Measurements from ENCODE around the gene HLA-A. TPM values are rescaled to one million over a fixed set of nuclear protein-coding genes. Genes with fewer than 3 reads are reported as not detected.

Gene HLA-A
- total RNA-seq = 222 TPM
- long read RNA-seq, transcript HLA-A-203 (8 exons, 1,611 nt) = major isoform, 410 of 505 reads
- long read RNA-seq, partial matches to known transcripts = 77 of 505 reads
- long read RNA-seq, other reads (novel, unspliced or antisense) = 18 of 505 reads

DNA sequence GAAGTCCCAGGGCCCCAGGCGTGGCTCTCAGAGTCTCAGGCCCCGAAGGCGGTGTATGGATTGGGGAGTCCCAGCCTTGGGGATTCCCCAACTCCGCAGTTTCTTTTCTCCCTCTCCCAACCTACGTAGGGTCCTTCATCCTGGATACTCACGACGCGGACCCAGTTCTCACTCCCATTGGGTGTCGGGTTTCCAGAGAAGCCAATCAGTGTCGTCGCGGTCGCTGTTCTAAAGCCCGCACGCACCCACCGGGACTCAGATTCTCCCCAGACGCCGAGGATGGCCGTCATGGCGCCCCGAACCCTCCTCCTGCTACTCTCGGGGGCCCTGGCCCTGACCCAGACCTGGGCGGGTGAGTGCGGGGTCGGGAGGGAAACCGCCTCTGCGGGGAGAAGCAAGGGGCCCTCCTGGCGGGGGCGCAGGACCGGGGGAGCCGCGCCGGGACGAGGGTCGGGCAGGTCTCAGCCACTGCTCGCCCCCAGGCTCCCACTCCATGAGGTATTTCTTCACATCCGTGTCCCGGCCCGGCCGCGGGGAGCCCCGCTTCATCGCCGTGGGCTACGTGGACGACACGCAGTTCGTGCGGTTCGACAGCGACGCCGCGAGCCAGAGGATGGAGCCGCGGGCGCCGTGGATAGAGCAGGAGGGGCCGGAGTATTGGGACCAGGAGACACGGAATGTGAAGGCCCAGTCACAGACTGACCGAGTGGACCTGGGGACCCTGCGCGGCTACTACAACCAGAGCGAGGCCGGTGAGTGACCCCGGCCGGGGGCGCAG lies at the start of gene HLA-A:
HLA-A (plus strand) TSS at position 258 of the 778 bp plus-strand sequence; CDS start at position 280, 22 bp downstream.
- DNase-seq (peak; percentile 96), ATAC-seq (ENCODE audit: poor library complexity) (peak; percentile 99)
- intact Hi-C loops (cut with DNase I) = no loop called here

DNA sequence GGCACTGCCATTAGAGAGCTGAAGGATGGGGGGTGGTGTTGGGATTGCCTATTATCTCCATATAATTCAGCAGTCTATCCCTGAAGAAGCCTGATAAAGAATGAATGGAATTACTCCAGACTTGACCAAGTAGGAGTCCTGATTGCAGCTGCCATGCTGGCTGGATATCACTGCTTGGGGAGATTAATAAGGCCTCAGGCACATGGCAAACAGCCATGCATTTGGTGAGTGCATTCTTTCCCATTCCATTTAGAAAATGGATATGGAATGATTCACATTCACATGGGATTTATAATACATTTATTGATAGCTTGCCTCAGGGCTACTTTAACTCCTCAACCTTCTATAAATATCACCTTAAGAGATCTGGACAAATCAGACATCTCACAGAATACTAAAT lies 49.6 kb upstream of the HLA-A start:
- DNase-seq (no peak), ATAC-seq (ENCODE audit: poor library complexity) (no peak)
- intact Hi-C loops (cut with DNase I) = no loop called here

DNA sequence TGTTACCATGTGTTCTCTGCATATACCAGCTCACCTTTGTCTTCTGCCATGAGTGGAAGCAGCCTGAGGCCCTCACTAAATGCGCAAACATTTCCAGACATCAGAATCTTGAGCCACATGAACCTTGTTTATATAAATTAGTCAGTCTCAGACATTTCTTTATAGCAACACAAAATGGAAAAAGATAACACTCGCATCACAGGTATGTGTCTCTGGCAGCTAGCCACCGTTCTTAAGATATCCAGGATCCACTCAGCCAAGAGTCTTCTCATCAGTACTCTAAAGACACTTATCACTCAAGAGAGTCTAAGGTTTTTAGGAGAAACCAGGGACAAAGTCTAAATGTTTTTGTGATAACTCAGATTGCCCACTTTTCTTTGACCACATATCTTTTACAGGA lies 43.1 kb upstream of the HLA-A start:
- DNase-seq (no peak), ATAC-seq (ENCODE audit: poor library complexity) (no peak)
- intact Hi-C loops (cut with DNase I) = no loop called here

DNA sequence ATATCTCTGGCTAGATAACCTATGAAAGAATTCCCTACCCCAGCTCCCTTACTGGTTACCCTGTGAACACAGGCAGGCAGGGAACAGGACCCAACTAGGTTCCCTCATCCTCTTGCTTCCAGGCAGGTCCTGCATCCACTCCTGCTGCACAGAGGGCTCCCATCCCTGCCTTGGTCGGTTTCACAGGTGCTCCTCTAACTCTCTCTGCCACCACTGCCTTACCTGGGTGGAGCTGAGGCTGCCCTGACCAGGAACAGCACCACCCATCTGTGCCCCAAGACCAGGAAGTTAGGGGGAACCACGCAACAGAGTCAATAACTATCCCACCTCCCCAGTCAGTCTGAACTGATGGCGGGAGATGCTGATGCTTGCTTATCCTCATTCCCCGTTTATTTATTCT lies 37.0 kb upstream of the HLA-A start:
- intact Hi-C loops (cut with DNase I) = no loop called here
- no peak for ATAC-seq (ENCODE audit: poor library complexity)
- DNase-seq = no peak

DNA sequence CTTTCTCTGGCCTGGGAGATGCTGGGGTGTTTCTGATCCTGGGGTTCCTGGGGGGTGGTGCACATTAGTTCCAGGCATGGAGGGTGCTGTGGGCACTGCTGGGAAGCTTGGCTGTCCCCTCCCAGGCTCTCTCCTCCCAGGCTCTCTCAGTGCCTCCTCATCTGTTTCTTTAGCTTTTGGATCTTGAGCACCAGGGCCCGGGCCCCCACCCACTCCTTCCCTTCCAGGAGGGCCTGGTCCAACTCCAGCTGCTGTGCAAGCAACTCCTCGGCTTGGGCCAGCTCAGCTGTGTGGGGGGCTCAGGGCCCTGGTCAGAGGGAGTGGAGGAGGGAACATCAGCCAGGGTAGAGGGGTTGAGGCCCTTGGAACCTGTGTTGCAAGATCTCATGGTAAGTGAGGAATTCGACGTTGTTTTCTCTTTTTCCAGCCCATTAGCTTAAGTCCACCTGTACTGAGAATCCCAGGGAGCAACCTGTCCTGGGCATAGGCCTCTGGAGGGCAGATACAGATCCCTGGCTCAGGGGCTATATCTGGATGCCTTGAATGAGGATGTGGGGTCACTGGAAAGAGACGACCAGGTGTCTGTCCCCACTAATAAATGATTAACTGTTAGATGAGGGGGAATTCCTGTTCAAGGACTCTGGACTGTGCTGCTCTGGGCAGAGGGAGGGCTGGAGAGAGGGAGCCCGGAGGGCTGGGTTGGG lies 34.5 kb upstream of the HLA-A start:
- no peak for DNase-seq
- intact Hi-C loops (cut with DNase I) = no loop called here
- ATAC-seq (ENCODE audit: poor library complexity) = no peak

DNA sequence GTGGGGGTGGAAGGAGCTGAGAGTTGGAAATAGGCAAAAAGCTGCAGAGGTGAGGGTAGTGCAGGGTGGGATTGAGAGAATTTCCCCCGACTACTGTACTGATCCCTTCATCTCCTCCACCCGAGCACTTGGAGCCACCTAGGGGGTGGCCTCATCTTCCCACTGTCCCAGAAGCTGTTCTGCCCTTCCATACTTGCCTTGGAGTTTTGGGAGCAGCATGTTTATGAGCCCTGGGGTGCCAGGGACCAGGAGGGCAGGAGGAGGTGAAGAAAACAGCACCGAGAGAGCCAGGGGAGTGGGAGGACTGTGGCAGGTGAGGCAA lies 34.0 kb upstream of the HLA-A start:
- ATAC-seq (ENCODE audit: poor library complexity) (no peak), DNase-seq (no peak)
- intact Hi-C loops (cut with DNase I) = no loop called here

DNA sequence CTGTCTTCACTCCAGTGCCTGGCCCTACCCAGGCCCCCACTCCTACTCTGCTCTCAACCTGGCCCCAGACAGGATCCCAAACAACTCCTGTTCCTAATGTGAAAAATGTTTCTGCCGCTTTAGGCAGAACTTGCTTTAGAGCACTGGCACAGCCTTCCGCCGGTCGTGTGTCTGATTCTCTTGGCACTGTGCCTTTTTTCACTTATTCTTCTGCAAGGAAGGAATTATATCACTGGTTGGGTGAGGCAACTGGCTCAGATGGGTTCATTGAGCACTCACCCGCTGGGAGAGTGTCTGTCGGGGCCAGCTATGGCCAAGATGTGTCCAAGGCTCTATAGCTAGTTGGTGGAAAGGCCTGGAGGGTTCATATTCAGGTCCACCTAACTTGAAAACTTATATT lies 33.6 kb upstream of the HLA-A start:
- intact Hi-C loops (cut with DNase I) = no loop called here
- ATAC-seq (ENCODE audit: poor library complexity) (no peak), DNase-seq (no peak)

DNA sequence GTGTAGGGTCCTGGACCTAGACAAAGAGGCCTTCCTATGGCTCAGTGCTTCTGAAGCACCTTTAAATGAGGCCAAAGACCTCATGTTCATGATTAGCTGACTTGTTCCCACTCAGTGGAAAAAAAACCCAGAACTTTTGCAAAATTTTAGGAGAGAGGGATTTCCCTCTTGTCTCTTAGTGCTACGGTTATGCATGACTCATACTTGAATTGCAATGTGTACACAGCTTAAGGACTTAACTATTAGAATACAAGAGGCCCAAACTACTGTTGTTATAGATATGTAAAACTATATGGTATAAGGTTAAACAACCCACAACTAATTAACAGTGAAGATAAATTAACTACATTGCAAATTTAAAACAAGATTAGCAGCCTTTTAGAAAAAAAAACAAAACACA lies 32.3 kb upstream of the HLA-A start:
- intact Hi-C loops (cut with DNase I) = no loop called here
- ATAC-seq (ENCODE audit: poor library complexity) = no peak
- no peak for DNase-seq

DNA sequence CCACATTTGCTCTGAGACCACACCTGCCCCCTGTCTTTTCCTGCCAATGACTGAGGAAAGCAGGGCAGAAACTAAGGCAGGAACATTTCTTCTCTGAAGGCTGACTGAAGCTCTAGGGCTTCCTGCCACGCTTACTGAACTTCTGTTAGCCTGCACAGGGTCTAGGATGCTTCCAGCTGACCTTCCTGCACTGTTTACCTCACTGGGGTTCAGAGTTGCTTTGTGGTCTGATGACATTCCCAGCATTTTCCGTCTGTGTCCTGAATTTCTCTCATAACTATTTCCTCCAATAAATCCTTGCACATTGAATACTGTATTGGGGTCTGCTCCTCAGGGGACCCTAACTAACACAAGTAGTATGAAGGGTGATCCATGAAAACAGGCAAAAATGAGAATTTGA lies 29.5 kb upstream of the HLA-A start:
- ATAC-seq (ENCODE audit: poor library complexity) = no peak
- intact Hi-C loops (cut with DNase I) = no loop called here
- DNase-seq = no peak

DNA sequence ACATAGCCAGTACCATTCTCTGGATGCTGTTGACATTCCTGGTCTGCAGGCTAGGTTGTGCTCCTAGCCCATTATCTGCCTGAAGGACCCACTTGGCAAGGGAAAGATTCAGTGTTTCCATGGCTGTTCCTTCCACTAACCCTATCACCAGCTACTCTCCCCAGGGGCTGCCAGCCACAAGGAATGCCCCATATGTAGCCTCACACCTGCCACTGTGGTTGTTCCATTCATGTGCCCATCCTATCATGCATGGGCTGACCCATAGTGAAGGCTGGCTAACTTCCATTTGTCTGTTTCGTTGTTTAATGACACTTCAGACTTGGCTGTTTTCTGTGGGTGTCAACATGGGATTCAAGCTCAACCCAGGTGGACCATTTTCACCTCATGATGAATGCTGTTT lies 25.6 kb upstream of the HLA-A start:
- intact Hi-C loops (cut with DNase I) = no loop called here
- DNase-seq = no peak
- ATAC-seq (ENCODE audit: poor library complexity) = no peak

DNA sequence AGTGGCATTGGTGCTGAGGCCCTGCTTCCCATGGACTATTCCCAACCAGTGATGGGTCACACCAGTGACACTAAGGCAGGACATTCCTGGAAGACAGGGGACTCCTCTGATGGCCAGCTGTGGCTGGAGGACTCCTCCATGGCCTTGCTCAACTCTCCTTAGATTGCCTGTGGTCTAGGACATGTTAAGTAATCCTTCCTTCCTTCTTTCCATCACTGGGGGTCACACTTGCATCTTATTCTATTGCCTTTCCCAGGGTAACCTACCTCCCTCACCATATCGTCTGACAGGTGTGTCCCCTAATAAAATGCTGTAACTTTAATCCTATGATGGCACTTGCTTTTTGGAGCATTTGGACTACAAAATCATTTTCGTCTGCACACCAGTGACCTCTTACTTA lies 24.5 kb upstream of the HLA-A start:
- ATAC-seq (ENCODE audit: poor library complexity) (no peak), DNase-seq (no peak)
- intact Hi-C loops (cut with DNase I) = no loop called here

DNA sequence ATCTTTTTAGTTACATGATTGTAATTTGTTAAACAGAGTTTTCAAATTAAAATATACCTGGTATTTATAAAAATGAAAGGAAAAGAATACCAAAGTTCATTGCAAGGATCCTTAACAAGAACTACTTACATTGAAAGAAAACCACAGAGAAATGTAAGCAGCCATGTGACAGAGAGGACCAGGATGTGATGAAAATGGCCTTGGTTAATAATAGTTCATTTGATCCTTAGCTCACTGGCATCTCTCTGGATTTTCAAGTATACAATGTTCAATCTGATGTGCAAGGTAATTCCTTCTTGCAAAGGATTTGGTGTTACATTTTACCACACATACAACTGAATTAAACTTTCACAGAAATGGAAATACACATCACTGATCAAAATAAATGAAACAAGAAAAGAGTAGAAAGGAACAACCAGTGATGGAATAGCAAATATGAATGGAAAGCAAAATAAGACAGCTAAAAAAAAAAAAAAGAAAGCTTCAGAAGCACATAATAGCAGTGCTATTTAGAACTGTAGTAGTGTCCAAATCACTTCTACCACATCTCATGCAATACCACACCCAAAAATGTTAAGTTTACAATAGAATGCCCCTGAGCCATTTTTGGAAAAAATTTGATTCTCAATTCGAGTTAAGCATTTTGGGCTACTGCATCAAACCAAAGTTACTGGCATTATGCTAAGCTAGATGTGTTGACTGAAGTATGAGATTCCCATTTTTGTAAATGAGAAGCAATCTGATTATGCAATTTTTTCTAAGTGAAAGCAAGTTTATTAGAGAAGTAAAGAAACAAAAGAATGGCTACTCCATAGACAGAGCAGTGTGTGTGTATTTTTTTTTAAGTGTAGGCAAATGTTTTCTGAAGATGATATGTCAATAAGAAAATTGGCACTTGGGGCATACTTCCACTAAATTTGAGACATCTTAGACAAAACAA lies 22.6 kb upstream of the HLA-A start:
- DNase-seq (no peak), ATAC-seq (ENCODE audit: poor library complexity) (no peak)
- intact Hi-C loops (cut with DNase I) = loop anchor here (10.0 kb wide), 1 partner anchor 55 kb away; no protein-coding TSS in a partner anchor

DNA sequence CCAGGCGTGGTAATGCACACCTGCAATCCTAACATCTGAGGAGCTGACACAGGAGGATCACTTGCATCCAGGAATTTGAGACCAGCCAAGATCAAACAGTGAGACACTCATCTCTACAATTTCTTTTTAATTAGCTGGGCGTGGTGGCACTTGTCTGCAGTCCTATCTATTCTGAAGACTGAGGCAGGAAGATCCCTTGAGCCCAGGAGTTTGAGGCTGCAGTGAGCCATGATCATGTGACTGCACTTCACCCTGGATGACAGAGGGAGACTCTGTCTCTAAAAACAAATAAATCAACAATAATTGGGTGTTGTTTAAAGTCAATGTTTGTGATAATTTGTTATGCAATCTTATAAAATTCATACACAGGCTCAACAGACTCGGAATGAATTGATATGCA lies 18.0 kb upstream of the HLA-A start:
- intact Hi-C loops (cut with DNase I) = loop anchor here (10.0 kb wide), 1 partner anchor 51 kb away; no protein-coding TSS in a partner anchor
- ATAC-seq (ENCODE audit: poor library complexity) = no peak
- DNase-seq = no peak

DNA sequence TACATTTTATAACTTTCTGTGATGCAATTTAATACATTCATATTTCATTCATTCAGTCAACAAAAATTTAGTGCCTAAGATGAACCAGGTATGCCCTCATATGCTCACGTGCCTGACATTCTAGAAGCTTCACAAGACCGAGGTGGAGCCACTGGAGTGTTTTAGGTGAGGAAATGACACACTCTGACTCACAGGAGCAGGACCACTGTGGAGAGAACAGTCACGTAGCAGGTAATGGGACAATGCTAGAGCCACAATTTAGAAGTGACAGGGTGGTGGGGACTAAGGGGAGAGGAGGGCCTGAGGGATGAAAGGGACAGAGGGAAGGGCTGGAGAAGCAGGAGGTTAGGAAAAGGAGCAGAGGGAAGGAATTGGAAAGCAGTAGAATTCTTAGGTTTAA lies 17.6 kb upstream of the HLA-A start:
- ATAC-seq (ENCODE audit: poor library complexity) (no peak), DNase-seq (no peak)
- intact Hi-C loops (cut with DNase I) = loop anchor here (10.0 kb wide), 1 partner anchor 50 kb away; no protein-coding TSS in a partner anchor

DNA sequence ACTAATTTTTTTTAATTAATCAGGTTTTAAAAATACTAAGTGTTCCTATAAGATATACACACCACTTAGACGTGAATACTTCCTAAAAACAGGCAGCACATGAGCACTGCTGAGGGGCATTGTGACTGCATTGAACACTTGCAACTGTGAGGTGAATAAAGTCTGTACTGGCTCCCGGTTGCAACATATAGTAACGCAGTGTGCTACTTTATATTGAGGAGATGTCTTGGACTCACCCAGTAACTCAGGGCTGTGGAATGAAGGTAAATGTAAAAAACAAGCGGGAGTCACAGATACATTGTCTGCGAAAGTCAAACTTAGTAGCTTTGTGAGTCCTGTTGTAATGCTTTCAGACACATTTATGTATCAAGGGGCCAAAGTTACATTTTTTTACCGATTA lies 17.0 kb upstream of the HLA-A start:
- DNase-seq (no peak), ATAC-seq (ENCODE audit: poor library complexity) (no peak)
- intact Hi-C loops (cut with DNase I) = loop anchor here (10.0 kb wide), 1 partner anchor 49 kb away; no protein-coding TSS in a partner anchor

DNA sequence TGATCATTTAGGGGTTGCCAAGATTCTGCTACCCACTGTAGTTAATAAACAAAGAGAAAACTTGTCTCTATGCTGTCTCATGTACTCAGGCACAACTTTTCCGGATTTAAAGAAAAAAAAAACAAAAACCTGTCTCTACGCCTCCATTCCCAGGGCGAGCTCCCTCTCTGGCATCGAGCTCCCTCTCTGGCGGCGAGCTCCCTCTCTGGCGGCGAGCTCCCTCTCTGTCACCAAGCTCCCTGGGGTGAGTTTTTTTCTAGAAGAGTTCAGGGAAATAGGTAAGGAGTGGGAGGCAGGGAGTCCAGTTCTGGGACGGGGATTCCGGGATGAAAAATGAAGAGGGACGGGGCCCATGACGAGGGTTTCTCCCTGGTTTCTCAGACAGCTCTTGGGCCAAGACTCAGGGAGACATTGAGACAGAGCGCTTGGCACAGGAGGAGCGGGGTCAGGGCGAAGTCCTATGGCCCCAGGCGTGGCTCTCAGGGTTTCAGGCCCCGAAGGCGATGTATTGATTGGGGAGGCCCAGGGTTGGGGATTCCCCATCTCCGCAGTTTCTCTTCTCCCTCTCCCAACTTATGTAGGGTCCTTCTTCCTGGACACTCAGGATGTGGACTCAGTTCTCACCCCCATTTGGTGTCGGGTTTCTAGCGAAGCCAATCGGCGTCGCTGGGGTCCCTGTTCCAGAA lies 16.5 kb upstream of the HLA-A start:
- intact Hi-C loops (cut with DNase I) = loop anchor here (10.0 kb wide), 1 partner anchor 49 kb away; no protein-coding TSS in a partner anchor
- ATAC-seq (ENCODE audit: poor library complexity) = peak; percentile 35
- DNase-seq = peak; percentile 47

DNA sequence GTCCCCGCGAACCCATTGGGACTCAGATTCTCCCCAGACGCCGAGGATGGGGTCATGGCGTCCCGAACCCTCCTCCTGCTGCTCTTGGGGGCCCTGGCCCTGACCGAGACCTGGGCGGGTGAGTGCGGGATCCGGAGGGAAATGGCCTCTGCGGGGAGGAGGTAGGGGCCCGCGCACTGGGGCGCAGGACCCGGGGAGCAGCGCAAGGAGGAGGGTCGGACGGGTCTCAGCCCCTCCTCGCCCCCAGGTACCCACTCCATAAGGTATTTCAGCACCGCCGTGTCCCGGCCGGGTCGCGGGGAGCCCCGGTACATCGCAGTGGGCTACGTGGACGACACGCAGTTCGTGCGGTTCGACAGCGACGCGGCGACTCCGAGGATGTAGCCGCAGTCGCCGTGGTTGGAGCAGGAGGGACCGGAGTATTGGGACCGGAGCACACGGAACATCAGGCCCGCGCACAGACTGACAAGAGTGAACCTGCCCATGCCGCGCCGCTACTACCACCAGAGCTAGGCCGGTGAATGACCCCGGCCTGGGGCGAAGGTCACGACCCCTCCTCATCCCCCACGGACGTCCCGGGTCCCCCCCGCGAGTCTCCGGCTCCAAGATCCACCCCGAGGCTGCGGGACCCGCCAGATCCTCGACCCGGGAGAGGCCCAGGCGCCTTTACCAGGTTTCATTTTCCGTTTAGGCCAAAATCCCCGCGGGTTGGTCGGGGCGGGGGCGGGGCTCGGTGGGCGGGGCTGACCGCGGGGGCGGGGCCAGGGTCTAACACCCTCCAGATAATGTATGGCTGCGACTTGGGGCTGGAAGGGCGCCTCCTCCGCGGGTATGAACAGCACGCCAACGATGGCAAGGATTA lies 15.7 kb upstream of the HLA-A start:
- intact Hi-C loops (cut with DNase I) = loop anchor here (10.0 kb wide), 1 partner anchor 48 kb away; no protein-coding TSS in a partner anchor
- DNase-seq = peak; percentile 88
- peak; percentile 93 for ATAC-seq (ENCODE audit: poor library complexity)

DNA sequence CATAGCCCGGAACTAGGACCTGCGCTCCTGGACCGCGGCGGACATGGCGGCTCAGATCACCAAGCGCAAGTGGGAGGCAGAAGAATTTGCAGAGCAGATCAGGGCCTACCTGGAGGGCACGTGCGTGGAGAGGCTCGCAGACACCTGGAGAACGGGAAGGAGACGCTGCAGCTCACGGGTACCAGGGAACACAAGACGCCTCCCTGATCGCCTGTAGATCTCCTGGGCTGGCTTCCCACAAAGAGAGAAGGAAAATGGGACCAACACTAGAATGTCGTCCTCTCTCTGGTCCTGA lies 15.1 kb upstream of the HLA-A start:
- DNase-seq = no peak
- no peak for ATAC-seq (ENCODE audit: poor library complexity)
- intact Hi-C loops (cut with DNase I) = loop anchor here (10.0 kb wide), 1 partner anchor 48 kb away; no protein-coding TSS in a partner anchor

Data from Right ventricle myocardium superior (tissue), 1 donor.